Neural progenitor cell (in vitro differentiated cells): Measurements from ENCODE around the gene UPK1A. TPM values are rescaled to one million over a fixed set of nuclear protein-coding genes. Genes with fewer than 3 reads are reported as not detected.

ENCODE experiments used
- DNase-seq: peaks from one replicate; pipeline ENCODE4 v3.0.0-alpha.2; 2016; ENCODE audit warnings: low spot score
- H2AFZ ChIP-seq: fragments of 200-600 bp; sonication (generic); replicated peaks from 2 replicates; pipeline ENCODE4 v1.6.1; 2016; ENCODE audit warnings: antibody characterized with exemption
- H3F3A ChIP-seq: fragments of 200-600 bp; sonication (generic); 2 replicates; pipeline ENCODE4 v1.6.1; 2016; ENCODE audit warnings: antibody characterized with exemption, low read depth
- H3K27ac ChIP-seq: fragments of 200-600 bp; sonication (generic); 2 replicates; pipeline ENCODE4 v1.5.1; 2016; ENCODE audit warnings: mild to moderate bottlenecking
- H3K27me3 ChIP-seq: fragments of 200-600 bp; sonication (generic); 2 replicates; pipeline ENCODE4 v1.6.1; 2016; ENCODE audit warnings: mild to moderate bottlenecking, moderate library complexity
- H3K36me3 ChIP-seq: fragments of 200-600 bp; sonication (generic); 2 replicates; pipeline ENCODE4 v1.5.1; 2016
- H3K4me1 ChIP-seq: fragments of 200-600 bp; sonication (generic); 2 replicates; pipeline ENCODE4 v1.6.1; 2016; ENCODE audit warnings: mixed run types
- H3K4me2 ChIP-seq: fragments of 200-600 bp; sonication (generic); 2 replicates; pipeline ENCODE4 v1.6.1; 2016
- H3K4me3 ChIP-seq: fragments of 200-600 bp; sonication (generic); 2 replicates; pipeline ENCODE4 v1.5.1; 2016
- H3K79me2 ChIP-seq: fragments of 200-600 bp; sonication (generic); 2 replicates; pipeline ENCODE4 v1.6.1; 2016; ENCODE audit warnings: low read depth
- H3K9ac ChIP-seq: fragments of 200-600 bp; sonication (generic); 2 replicates; pipeline ENCODE4 v1.6.1; 2016
- H3K9me3 ChIP-seq: fragments of 200-600 bp; sonication (generic); 2 replicates; pipeline ENCODE4 v1.5.1; 2016; ENCODE audit warnings: low read depth
- H4K20me1 ChIP-seq: fragments of 200-600 bp; sonication (generic); 2 replicates; pipeline ENCODE4 v1.6.1; 2016; ENCODE audit warnings: low read depth
- H3K27ac Mint-ChIP-seq: 3 replicates; pipeline ENCODE4 v1.8.0; 2021; ENCODE audit warnings: mixed read lengths
- H3K27me3 Mint-ChIP-seq: 2 replicates; pipeline ENCODE4 v1.8.0; 2022; ENCODE audit warnings: low read depth, mild to moderate bottlenecking, inconsistent platforms, moderate library complexity, mixed read lengths; ENCODE audit not compliant: insufficient read depth
- H3K36me3 Mint-ChIP-seq: 3 replicates; pipeline ENCODE4 v1.8.0; 2021; ENCODE audit warnings: mixed read lengths
- H3K4me1 Mint-ChIP-seq: 3 replicates; pipeline ENCODE4 v1.8.0; 2021; ENCODE audit warnings: mixed read lengths
- H3K4me3 Mint-ChIP-seq: 3 replicates; pipeline ENCODE4 v1.8.0; 2021; ENCODE audit warnings: mild to moderate bottlenecking, moderate library complexity, mixed read lengths
- H3K9me3 Mint-ChIP-seq: 3 replicates; pipeline ENCODE4 v1.8.0; 2020; ENCODE audit warnings: mixed read lengths
- CTCF ChIP-seq: fragments of 200-600 bp; sonication (generic); IDR thresholded peaks from 2 replicates; pipeline ENCODE4 v1.5.1; 2017; ENCODE audit warnings: antibody characterized with exemption, mild to moderate bottlenecking
- EZH2 ChIP-seq: fragments of 200-600 bp; sonication (generic); IDR thresholded peaks from 2 replicates; pipeline ENCODE4 v1.6.1; 2017; ENCODE audit warnings: antibody characterized with exemption, mild to moderate bottlenecking, moderate library complexity
- EZH2phosphoT487 ChIP-seq: fragments of 200-600 bp; sonication (generic); IDR thresholded peaks from 2 replicates; pipeline ENCODE4 v1.6.1; 2017; ENCODE audit warnings: antibody characterized with exemption
- total RNA-seq: library from RNA; depleted of rRNA; stranded (reverse); fragments of >200 nt; gene quantifications from 2 replicates; pipeline ENCODE4 v1.2.3, GENCODE V29; 2015; ENCODE audit warnings: low replicate concordance

The UPK1A gene
- total RNA-seq, 1 donor from 2014 or later = not detected

GRCh38 chr19:35656700-35657099 lies 9.6 kb upstream of the UPK1A start:
- H4K20me1 ChIP-seq = peaks cover 3% of the 10 kb centered on the region
- no peaks in the 10 kb centered on the region for H3K4me1 ChIP-seq
- no peaks in the 10 kb centered on the region for H3K9me3 ChIP-seq
- no peak overlapping the region for H3K27ac Mint-ChIP-seq
- H3K4me3 ChIP-seq = no peak overlapping the region
- no peak overlapping the region for H3K27ac ChIP-seq
- no peak overlapping the region for H2AFZ ChIP-seq
- no peaks in the 10 kb centered on the region for H3K27me3 ChIP-seq
- H3K4me2 ChIP-seq = no peak overlapping the region
- H3F3A ChIP-seq = no peaks in the 10 kb centered on the region
- DNase-seq = no peak
- H3K9ac ChIP-seq = no peak overlapping the region
- no peaks in the 10 kb centered on the region for H3K79me2 ChIP-seq
- peaks cover 26% of the 10 kb centered on the region for H3K36me3 Mint-ChIP-seq
- no peaks in the 10 kb centered on the region for H3K9me3 Mint-ChIP-seq
- H3K4me1 Mint-ChIP-seq = no peaks in the 10 kb centered on the region
- H3K27me3 Mint-ChIP-seq = no peaks in the 10 kb centered on the region
- no peak overlapping the region for H3K4me3 Mint-ChIP-seq
- peaks cover 2% of the 10 kb centered on the region for H3K36me3 ChIP-seq
- TF ChIP-seq EZH2phosphoT487 (no peak), CTCF (no peak), EZH2 (no peak)

- Mint-ChIP-seq H3K36me3 (peaks cover 29% of the 10 kb centered on the region), H3K4me1 (no peaks in the 10 kb centered on the region), H3K27ac (no peak overlapping the region), H3K9me3 (no peaks in the 10 kb centered on the region), H3K4me3 (no peak overlapping the region), H3K27me3 (peaks cover under 1% of the 10 kb centered on the region)
- Histone ChIP-seq H3K4me1 (no peaks in the 10 kb centered on the region), H4K20me1 (peaks cover 3% of the 10 kb centered on the region), H3K9me3 (no peaks in the 10 kb centered on the region), H3K36me3 (peaks cover 2% of the 10 kb centered on the region), H3K27me3 (no peaks in the 10 kb centered on the region), H3K9ac (no peak overlapping the region), H3K27ac (no peak overlapping the region), H3K79me2 (no peaks in the 10 kb centered on the region), H3K4me3 (no peak overlapping the region), H2AFZ (no peak overlapping the region), H3F3A (no peaks in the 10 kb centered on the region), H3K4me2 (no peak overlapping the region)
- DNase-seq = no peak
- TF ChIP-seq EZH2phosphoT487 = no peak
- peak; percentile 9 for TF ChIP-seq CTCF
- TF ChIP-seq EZH2 = no peak
Observed at GRCh38 chr19:35657904-35658700, 8.2 kb upstream of the UPK1A start.

GRCh38 chr19:35661995-35662340 lies 4.3 kb upstream of the UPK1A start:
- Mint-ChIP-seq H3K4me3 (no peak overlapping the region), H3K9me3 (no peaks in the 10 kb centered on the region), H3K4me1 (no peaks in the 10 kb centered on the region), H3K27ac (no peak overlapping the region), H3K36me3 (peaks cover 21% of the 10 kb centered on the region), H3K27me3 (peaks cover 2% of the 10 kb centered on the region)
- no peaks in the 10 kb centered on the region for H3K36me3 ChIP-seq
- no peak overlapping the region for H3K27ac ChIP-seq
- no peaks in the 10 kb centered on the region for H4K20me1 ChIP-seq
- H3K4me3 ChIP-seq = no peak overlapping the region
- no peaks in the 10 kb centered on the region for H3K27me3 ChIP-seq
- no peak overlapping the region for H3K4me2 ChIP-seq
- no peaks in the 10 kb centered on the region for H3K79me2 ChIP-seq
- H3K9me3 ChIP-seq = no peaks in the 10 kb centered on the region
- DNase-seq = no peak
- no peak overlapping the region for H2AFZ ChIP-seq
- no peak overlapping the region for H3K9ac ChIP-seq
- no peaks in the 10 kb centered on the region for H3F3A ChIP-seq
- H3K4me1 ChIP-seq = no peaks in the 10 kb centered on the region
- TF ChIP-seq CTCF (no peak), EZH2 (no peak), EZH2phosphoT487 (no peak)
